GM19397 (cell line): ENCODE measurements around the gene MISP.

Source experiments
- ATAC-seq: cut with Tn5 transposase; IDR thresholded peaks from one replicate; pipeline ENCODE4 v1.9.1; 2021; ENCODE audit warnings: mild to moderate bottlenecking, moderate library complexity; ENCODE audit not compliant: unreplicated experiment

The MISP gene

GRCh38 chr19:806815-807421, 56.0 kb downstream of the MISP start:
- ATAC-seq: no peak

DNA sequence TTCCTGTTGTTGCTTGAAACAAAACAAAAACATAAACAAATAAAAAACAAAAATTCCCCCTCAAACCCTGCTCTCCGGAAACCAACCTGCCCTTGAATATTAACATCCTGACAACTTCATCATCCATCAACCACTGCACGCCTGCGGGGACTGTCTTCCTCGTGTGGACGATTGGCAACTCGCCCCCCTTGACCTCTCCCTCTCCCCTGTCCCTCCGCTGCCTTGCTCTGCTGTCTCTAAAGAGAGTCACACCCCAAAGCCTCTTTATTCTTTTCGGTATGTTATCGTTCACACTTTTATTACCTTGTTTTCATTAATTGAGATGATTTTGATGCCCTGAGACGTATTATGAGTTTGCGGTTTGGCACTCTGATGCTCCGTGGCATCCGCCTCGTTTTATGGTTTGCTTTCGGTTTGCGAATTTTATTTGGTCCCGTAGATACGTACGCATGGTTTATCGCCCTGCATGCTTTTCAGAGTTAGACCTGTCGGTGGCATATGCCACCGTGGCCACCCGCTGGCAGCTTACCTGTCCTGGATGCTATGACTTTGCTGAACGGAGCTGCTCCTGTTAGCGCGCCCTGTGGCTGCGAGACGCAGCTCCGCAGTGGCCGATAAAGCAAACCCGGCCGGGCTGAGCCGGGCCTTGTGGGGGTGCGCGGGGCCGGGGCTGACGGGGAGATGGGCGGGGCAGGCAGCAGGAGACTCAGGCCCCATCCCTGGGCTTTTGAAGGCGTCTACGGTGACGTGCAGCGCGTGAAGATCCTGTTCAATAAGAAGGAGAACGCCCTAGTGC, 56.9 kb downstream of the MISP start:
- ATAC-seq: no peak

DNA sequence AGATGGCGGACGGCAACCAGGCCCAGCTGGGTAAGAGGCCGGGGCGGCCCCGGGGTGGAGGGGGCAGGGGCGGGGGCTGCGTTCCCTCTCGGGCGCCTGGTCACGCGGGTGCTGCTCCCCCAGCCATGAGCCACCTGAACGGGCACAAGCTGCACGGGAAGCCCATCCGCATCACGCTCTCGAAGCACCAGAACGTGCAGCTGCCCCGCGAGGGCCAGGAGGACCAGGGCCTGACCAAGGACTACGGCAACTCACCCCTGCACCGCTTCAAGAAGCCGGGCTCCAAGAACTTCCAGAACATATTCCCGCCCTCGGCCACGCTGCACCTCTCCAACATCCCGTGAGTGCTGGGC, 57.5 kb downstream of the MISP start:
- ATAC-seq: no peak

GRCh38 chr19:810077-810855, 59.4 kb downstream of the MISP start:
- ATAC-seq: no peak

- no peak for ATAC-seq
These were observed 60.1 kb downstream of the MISP start for GRCh38 chr19:810883-811489.

DNA sequence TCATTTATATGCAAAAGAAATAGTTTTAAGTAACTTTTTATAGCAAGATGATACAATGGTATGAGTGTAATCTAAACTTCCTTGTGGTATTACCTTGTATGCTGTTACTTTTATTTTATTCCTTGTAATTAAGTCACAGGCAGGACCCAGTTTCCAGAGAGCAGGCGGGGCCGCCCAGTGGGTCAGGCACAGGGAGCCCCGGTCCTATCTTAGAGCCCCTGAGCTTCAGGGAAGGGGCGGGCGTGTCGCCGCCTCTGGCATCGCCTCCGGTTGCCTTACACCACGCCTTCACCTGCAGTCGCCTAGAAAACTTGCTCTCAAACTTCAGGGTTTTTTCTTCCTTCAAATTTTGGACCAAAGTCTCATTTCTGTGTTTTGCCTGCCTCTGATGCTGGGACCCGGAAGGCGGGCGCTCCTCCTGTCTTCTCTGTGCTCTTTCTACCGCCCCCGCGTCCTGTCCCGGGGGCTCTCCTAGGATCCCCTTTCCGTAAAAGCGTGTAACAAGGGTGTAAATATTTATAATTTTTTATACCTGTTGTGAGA, 60.7 kb downstream of the MISP start:
- no peak for ATAC-seq

DNA sequence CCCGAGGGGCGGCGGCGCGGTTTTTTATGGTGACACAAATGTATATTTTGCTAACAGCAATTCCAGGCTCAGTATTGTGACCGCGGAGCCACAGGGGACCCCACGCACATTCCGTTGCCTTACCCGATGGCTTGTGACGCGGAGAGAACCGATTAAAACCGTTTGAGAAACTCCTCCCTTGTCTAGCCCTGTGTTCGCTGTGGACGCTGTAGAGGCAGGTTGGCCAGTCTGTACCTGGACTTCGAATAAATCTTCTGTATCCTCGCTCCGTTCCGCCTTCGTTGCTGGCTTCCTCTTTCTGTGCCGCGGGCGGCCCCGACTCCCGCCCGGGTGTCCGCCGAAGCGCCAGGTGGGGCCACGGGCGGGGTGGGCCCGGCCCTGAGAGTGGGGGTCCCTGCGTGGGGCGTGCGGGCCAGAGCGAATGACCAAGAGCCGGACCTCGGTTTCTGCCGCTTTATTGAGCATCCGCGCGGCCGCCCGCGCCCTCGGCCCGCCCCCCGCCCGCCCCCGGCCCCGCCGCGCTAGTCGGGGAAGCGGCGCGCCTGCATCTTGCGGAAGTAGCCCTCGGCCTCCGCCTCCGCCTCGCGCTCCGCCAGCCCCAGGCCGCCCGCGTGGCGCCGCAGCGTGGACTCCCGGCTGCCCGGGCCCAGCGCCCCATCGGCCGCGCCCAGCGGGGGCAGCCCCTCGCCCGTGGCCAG, 61.3 kb downstream of the MISP start:
- no peak for ATAC-seq

DNA sequence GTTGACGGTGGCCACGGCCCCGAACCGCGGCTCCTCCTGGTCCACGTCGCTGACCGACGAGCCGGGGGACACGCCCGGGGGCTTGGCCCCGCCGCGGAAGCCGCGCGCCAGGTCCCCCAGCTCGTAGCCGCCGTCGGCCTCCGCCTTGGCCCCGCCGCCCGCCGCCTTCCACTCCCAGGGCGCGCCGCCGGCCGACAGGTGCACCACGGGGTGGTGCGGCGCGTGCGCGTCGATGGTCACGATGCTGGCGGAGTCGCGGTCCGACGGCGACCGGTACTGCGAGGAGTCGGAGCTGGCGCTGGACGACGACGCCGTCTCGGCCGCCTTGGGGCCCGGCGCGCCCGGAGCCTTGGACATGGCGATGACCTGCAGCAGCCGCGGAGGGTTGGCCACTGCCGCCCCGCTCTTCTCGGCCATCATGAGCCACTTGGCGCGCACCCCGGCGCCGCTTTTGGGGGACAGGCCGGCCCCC, 61.9 kb downstream of the MISP start:
- ATAC-seq: no peak

GRCh38 chr19:813219-814151, 62.6 kb downstream of the MISP start:
- ATAC-seq: no peak
